GM23248 (cell line): ENCODE results near the gene LPAR1. TPM values are rescaled to one million over a fixed set of nuclear protein-coding genes. Genes with fewer than 3 reads are reported as not detected.

Experiments used
- DNase-seq: peaks from one replicate; pipeline ENCODE4 v3.0.0-alpha.2; 2015
- H2AFZ ChIP-seq: fragments of 200-600 bp; sonication (generic); 2 replicates; pipeline ENCODE4 v1.6.1; 2016; ENCODE audit warnings: antibody characterized with exemption
- H3F3A ChIP-seq: fragments of 200-600 bp; sonication (generic); 2 replicates; pipeline ENCODE4 v1.6.1; 2016; ENCODE audit warnings: mild to moderate bottlenecking, antibody characterized with exemption, mixed run types; ENCODE audit not compliant: insufficient read depth
- H3K27ac ChIP-seq: fragments of 200-600 bp; sonication (generic); 2 replicates; pipeline ENCODE4 v1.5.1; 2016; ENCODE audit warnings: mild to moderate bottlenecking
- H3K27me3 ChIP-seq: fragments of 200-600 bp; sonication (generic); replicated peaks from 2 replicates; pipeline ENCODE4 v1.6.1; 2016; ENCODE audit warnings: mild to moderate bottlenecking; ENCODE audit not compliant: insufficient read depth
- H3K36me3 ChIP-seq: fragments of 200-600 bp; sonication (generic); 2 replicates; pipeline ENCODE4 v1.6.1; 2016; ENCODE audit warnings: low read depth, mild to moderate bottlenecking
- H3K4me1 ChIP-seq: fragments of 200-600 bp; sonication (generic); 2 replicates; pipeline ENCODE4 v1.6.1; 2016; ENCODE audit warnings: mild to moderate bottlenecking; ENCODE audit not compliant: insufficient read depth
- H3K4me2 ChIP-seq: fragments of 200-600 bp; sonication (generic); one replicate; pipeline ENCODE4 v1.6.1; 2016; ENCODE audit warnings: mild to moderate bottlenecking; ENCODE audit not compliant: unreplicated experiment
- H3K4me3 ChIP-seq: fragments of 200-600 bp; sonication (generic); 2 replicates; pipeline ENCODE4 v1.5.1; 2016; ENCODE audit warnings: mild to moderate bottlenecking
- H3K79me2 ChIP-seq: fragments of 200-600 bp; sonication (generic); 2 replicates; pipeline ENCODE4 v1.6.1; 2016; ENCODE audit warnings: mild to moderate bottlenecking; ENCODE audit not compliant: insufficient read depth
- H3K9ac ChIP-seq: fragments of 200-600 bp; sonication (generic); 2 replicates; pipeline ENCODE4 v1.6.1; 2016; ENCODE audit warnings: mild to moderate bottlenecking
- H3K9me2 ChIP-seq: fragments of 200-600 bp; sonication (generic); 2 replicates; pipeline ENCODE4 v1.6.1; 2016; ENCODE audit warnings: mixed run types, mild to moderate bottlenecking, moderate library complexity; ENCODE audit not compliant: insufficient read depth
- H3K9me3 ChIP-seq: fragments of 200-600 bp; sonication (generic); one replicate; pipeline ENCODE4 v1.6.1; 2017; ENCODE audit warnings: low read depth
- H4K20me1 ChIP-seq: fragments of 200-600 bp; sonication (generic); 2 replicates; pipeline ENCODE4 v1.6.0; 2016; ENCODE audit not compliant: insufficient read depth
- EZH2 ChIP-seq: fragments of 200-600 bp; sonication (generic); IDR thresholded peaks from 2 replicates; pipeline ENCODE4 v1.6.1; 2018; ENCODE audit warnings: antibody characterized with exemption, mild to moderate bottlenecking; ENCODE audit not compliant: insufficient read depth, poor library complexity, severe bottlenecking
- EZH2phosphoT487 ChIP-seq: fragments of 200-600 bp; sonication (generic); IDR thresholded peaks from 2 replicates; pipeline ENCODE4 v1.6.1; 2018; ENCODE audit warnings: antibody characterized with exemption, moderate library complexity, mild to moderate bottlenecking, low read depth; ENCODE audit not compliant: insufficient read depth
- WGBS, 2 experiments: methylation state at CpG; one replicate each; pipeline ENCODE4 v1.1.6; 2015 to 2017; ENCODE audit warnings: low lambda C conversion rate in 2 of 2, low coverage in 1 of 2; ENCODE audit errors: missing lambda C conversion rate in 2 of 2; 5-methylcytosine and 5-hydroxymethylcytosine counted together
- in situ Hi-C: fragments of 300-500 bp; cut with MboI; formaldehyde crosslinking; loops from 2 replicates; pipeline ENCODE4 v1.15.0; 2020
- polyA plus RNA-seq: library from polyadenylated mRNA; unstranded; fragments of >200 nt; fragmentation: Nextera tagmentation; extraction: Ambion mirVana; gene quantifications from 2 replicates; pipeline ENCODE4 v1.2.1, GENCODE V29; 2016
- total RNA-seq: library from RNA; depleted of rRNA; stranded (reverse); fragments of >200 nt; shearing (Covaris generic); gene quantifications from 2 replicates; pipeline ENCODE4 v1.2.3, GENCODE V29; 2014

Gene LPAR1
- total and polyA plus RNA-seq, 2 experiments from 2014 or later = 40.1 to 90.8 TPM

DNA sequence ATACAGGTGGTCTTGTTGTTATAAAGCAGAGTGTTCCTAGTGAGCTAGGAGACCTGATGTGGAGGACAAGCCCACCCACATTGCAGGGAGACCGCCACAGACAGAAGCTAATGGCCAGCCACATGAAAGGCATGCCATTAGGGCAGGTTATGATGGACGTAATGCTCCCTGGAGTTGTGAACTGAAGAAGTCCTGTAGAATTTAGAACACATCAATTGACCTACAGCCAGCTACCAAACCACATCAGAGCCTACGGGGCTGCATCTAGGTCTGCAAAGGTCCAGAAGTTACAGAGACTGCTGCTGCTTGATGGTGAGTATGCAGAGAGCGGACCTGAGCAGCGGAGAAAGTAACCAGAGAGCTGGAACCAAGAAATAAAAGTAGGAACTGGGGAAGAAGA, 116.6 kb downstream of the LPAR1 start:
- Histone ChIP-seq H4K20me1 (no peaks in the 10 kb centered on the region), H3K4me2 (no peak overlapping the region), H3K36me3 (no peaks in the 10 kb centered on the region; the same call in 1 of the 2 replicates), H3F3A (peaks cover 39% of the 10 kb centered on the region), H3K27me3 (no peaks in the 10 kb centered on the region), H3K4me3 (no peak overlapping the region), H3K9me3 (no peaks in the 10 kb centered on the region), H3K9me2 (no peaks in the 10 kb centered on the region), H3K9ac (no peak overlapping the region), H3K27ac (no peak overlapping the region), H3K4me1 (peaks cover 44% of the 10 kb centered on the region), H3K79me2 (peaks cover 81% of the 10 kb centered on the region), H2AFZ (no peak overlapping the region)
- no peak for DNase-seq
- in situ Hi-C loops = no loop called here
- no peak for TF ChIP-seq EZH2
- no peak for TF ChIP-seq EZH2phosphoT487
- 79 to 81% methylated on average over 5 of the region's 5 CpGs for WGBS, 2 experiments

DNA sequence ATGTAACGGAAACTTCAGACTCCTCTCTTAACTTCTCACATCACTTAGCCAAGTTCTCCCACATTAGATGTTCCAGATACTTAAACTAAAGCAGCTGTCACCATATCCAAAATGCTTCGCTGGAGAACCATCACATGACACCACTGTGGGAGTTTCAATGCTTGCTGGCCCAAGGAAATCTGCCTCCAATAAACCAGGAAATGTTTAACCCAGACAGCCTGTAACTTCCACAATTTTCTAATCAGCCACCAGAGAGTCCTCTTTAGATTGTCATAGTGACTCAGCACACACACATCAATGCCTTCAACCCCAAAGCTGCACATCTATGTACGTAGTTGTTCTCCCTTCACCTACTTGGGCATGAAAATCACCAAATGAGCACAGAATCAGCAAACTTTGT, 118.7 kb downstream of the LPAR1 start:
- H3K9me2 ChIP-seq = no peaks in the 10 kb centered on the region
- WGBS, 2 experiments = 5 to 6% methylated on average over 3 of the region's 3 CpGs
- TF ChIP-seq EZH2 = no peak
- no peak for TF ChIP-seq EZH2phosphoT487
- no peaks in the 10 kb centered on the region for H3K27me3 ChIP-seq
- in situ Hi-C loops = no loop called here
- peaks cover 82% of the 10 kb centered on the region for H3K79me2 ChIP-seq
- peaks cover 39% of the 10 kb centered on the region for H3F3A ChIP-seq
- H3K9me3 ChIP-seq = no peaks in the 10 kb centered on the region
- H2AFZ ChIP-seq = peak overlapping the region; percentile 11; the same call in 1 of the 2 replicates
- peak; percentile 90 for DNase-seq
- H4K20me1 ChIP-seq = no peaks in the 10 kb centered on the region
- peak overlapping the region; percentile 56 for H3K4me2 ChIP-seq
- peak overlapping the region; percentile 68 for H3K9ac ChIP-seq
- H3K4me1 ChIP-seq = peaks cover 48% of the 10 kb centered on the region
- H3K27ac ChIP-seq = peak overlapping the region; percentile 94
- peak overlapping the region; percentile 35 for H3K4me3 ChIP-seq
- no peaks in the 10 kb centered on the region for H3K36me3 ChIP-seq

DNA sequence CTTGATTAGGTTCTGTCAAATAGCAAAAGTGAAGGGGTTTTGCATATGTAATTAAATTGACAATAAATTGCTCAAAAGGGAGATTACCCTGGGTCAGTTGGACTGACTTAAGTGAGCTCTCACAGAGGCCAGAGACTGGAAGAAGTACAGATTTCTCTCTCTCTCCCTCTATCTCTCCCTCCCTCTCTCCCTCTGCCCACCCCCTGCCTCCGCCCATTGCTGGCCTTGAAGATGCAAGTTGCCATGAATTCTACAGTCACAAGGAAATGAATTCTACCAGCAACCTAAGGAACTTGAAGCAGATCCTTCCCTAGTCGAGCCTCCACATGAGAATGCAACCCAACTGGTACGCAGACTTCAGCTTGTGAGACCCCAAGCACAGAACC, 119.2 kb downstream of the LPAR1 start:
- in situ Hi-C loops = no loop called here
- peak overlapping the region; percentile 94 for H3K27ac ChIP-seq
- peak; percentile 27 for DNase-seq
- H2AFZ ChIP-seq = no peak overlapping the region
- peaks cover 48% of the 10 kb centered on the region for H3K4me1 ChIP-seq
- peaks cover 82% of the 10 kb centered on the region for H3K79me2 ChIP-seq
- WGBS, 2 experiments = 79 to 86% methylated on average over 3 of the region's 3 CpGs
- no peaks in the 10 kb centered on the region for H3K9me2 ChIP-seq
- no peaks in the 10 kb centered on the region for H3K9me3 ChIP-seq
- peak overlapping the region; percentile 56 for H3K4me2 ChIP-seq
- no peak for TF ChIP-seq EZH2
- no peak for TF ChIP-seq EZH2phosphoT487
- peak overlapping the region; percentile 68 for H3K9ac ChIP-seq
- peaks cover 39% of the 10 kb centered on the region for H3F3A ChIP-seq
- no peaks in the 10 kb centered on the region for H4K20me1 ChIP-seq
- H3K27me3 ChIP-seq = no peaks in the 10 kb centered on the region
- no peaks in the 10 kb centered on the region for H3K36me3 ChIP-seq
- H3K4me3 ChIP-seq = peak overlapping the region; percentile 9; the same call in 1 of the 2 replicates

DNA sequence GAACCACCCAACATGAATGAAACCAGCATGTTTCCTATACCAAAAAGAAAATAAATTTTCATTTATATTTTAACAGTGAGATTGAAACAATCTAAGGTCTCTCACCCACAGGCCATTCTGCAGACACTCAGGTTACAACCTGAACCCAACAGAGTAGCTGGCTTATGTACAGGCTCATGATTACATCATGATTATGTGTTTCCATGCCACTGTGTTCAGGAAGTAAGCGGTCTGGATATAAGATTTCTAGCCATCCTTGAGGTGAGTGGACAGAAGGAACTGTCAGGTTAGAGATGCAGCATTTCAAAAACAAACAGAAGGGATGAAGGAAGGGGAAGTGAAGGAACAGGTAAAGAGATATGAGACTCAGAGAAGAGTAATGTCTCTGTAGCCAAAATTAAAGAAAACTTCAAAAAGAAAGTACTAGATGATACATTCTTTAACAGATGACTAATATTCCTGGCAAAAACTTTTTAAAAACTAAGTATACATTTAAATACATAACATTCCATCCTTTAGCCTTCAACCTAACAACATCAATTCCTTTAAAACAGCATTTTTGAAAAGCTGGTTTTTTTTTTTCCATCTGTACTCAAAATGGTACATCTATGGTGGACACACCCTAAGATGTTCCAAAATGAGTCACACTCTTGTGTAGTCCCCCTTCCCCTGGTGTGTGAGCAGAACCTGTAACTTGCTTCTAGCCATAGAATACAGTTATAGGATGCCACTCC, 119.8 kb downstream of the LPAR1 start:
- Histone ChIP-seq H3K27ac (peak overlapping the region; percentile 94), H3K4me1 (peaks cover 48% of the 10 kb centered on the region), H3K9me2 (no peaks in the 10 kb centered on the region), H3K36me3 (no peaks in the 10 kb centered on the region), H3K4me3 (peak overlapping the region; percentile 44), H2AFZ (no peak overlapping the region), H3K4me2 (peak overlapping the region; percentile 56), H3K9me3 (no peaks in the 10 kb centered on the region), H3K27me3 (no peaks in the 10 kb centered on the region), H3F3A (peaks cover 39% of the 10 kb centered on the region), H3K9ac (peak overlapping the region; percentile 68; the same call in 1 of the 2 replicates), H3K79me2 (peaks cover 82% of the 10 kb centered on the region), H4K20me1 (no peaks in the 10 kb centered on the region)
- no peak for TF ChIP-seq EZH2
- TF ChIP-seq EZH2phosphoT487 = no peak
- in situ Hi-C loops = no loop called here
- 95 to 97% methylated on average over 1 of the region's 1 CpG for WGBS, 2 experiments
- DNase-seq = peak; percentile 73
